ENCODE results near the gene OPA3. TPM values are rescaled to one million over a fixed set of nuclear protein-coding genes. Genes with fewer than 3 reads are reported as not detected.

The OPA3 gene
- total RNA-seq, 1 donor from 2014 or later = 3.7 TPM

DNA sequence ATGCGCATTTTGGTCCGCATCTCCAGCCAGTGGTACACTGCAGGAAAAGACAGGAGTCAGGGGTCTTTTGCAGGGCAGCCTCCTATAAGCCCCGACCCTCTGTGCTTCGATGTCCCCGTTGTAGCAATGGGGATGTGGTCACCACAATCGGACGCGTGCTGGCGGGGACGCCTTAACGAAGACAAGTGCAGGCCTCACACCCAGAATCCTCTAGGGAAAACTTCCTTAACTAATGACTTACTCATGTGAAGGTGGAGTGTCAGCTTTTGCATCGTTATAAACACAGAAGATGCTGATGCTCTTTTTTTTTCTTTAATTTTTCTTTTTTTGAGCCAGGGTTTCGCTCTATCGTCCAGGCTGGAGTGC lies 55.2 kb downstream of the OPA3 start:
- H3K9me3 ChIP-seq (ENCODE audit: low read depth) = no peaks in the 10 kb centered on the region
- TF ChIP-seq, protein P1, sequence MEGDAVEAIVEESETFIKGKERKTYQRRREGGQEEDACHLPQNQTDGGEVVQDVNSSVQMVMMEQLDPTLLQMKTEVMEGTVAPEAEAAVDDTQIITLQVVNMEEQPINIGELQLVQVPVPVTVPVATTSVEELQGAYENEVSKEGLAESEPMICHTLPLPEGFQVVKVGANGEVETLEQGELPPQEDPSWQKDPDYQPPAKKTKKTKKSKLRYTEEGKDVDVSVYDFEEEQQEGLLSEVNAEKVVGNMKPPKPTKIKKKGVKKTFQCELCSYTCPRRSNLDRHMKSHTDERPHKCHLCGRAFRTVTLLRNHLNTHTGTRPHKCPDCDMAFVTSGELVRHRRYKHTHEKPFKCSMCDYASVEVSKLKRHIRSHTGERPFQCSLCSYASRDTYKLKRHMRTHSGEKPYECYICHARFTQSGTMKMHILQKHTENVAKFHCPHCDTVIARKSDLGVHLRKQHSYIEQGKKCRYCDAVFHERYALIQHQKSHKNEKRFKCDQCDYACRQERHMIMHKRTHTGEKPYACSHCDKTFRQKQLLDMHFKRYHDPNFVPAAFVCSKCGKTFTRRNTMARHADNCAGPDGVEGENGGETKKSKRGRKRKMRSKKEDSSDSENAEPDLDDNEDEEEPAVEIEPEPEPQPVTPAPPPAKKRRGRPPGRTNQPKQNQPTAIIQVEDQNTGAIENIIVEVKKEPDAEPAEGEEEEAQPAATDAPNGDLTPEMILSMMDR (IDR thresholded peaks at IDR 0.05) = no peak
- no peak for TF ChIP-seq EZH2phosphoT487 (IDR thresholded peaks at IDR 0.05)
- no peak for TF ChIP-seq EZH2 (IDR thresholded peaks at IDR 0.05)
- H3K36me3 ChIP-seq = no peaks in the 10 kb centered on the region
- H3K4me1 ChIP-seq = peaks cover 7% of the 10 kb centered on the region
- DNase-seq (ENCODE audit: low spot score) = no peak
- Mint-ChIP-seq H3K36me3 (peaks cover 19% of the 10 kb centered on the region), H3K4me1 (peaks cover 14% of the 10 kb centered on the region), H3K4me3 (peak overlapping the region; percentile 67), H3K27me3 (ENCODE audit: insufficient read depth, low read depth) (peaks cover 11% of the 10 kb centered on the region), H3K27ac (no peak overlapping the region), H3K9me3 (peaks cover 15% of the 10 kb centered on the region)
- peak overlapping the region; percentile 83 for H3K4me2 ChIP-seq
- H3K79me2 ChIP-seq (ENCODE audit: low read depth) = no peaks in the 10 kb centered on the region
- no peak overlapping the region for H3K9ac ChIP-seq
- peaks cover 36% of the 10 kb centered on the region for H3F3A ChIP-seq (ENCODE audit: low read depth)
- no peaks in the 10 kb centered on the region for H4K20me1 ChIP-seq (ENCODE audit: low read depth)
- H3K27ac ChIP-seq = no peak overlapping the region
- H2AFZ ChIP-seq (replicated peaks) = peak overlapping the region; percentile 95
- peak overlapping the region; percentile 53 for H3K4me3 ChIP-seq
- H3K27me3 ChIP-seq = peaks cover 13% of the 10 kb centered on the region

DNA sequence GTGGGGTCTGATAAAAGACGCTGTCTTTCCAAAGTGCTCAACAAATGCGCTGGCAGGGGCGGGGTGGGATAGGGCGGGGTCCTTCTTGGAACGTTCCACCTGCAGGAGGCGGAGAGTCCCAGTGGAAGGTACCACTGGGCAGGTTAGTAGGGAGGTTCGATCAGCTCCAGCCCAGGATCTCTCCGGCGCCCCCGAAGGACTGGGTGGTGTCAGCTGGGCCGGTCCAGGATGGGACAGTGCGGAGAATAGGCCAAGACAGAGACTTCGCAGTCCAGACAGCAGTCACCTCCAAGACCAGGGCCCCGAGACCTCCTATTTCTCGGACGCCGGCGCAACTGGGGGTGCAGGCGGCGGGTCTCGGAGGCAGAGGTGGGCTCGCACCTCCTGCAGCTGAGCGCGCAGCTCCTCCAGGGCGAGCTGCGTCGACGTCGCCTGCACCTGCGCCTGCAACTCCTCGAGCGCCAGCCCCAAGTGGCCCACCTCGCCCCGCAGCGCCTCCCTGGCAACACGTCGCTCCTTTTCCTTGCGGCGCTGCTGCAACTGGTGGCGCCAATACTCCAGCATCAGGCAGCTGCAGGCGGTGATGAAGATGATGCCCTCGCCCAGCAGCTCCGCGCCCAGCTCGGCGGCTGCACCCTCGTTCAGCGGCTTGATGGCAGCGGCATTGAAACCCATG lies 55.7 kb downstream of the OPA3 start:
- Mint-ChIP-seq H3K27me3 (ENCODE audit: insufficient read depth, low read depth) (peaks cover 11% of the 10 kb centered on the region), H3K27ac (no peak overlapping the region), H3K9me3 (peaks cover 15% of the 10 kb centered on the region), H3K4me1 (peaks cover 14% of the 10 kb centered on the region), H3K4me3 (peak overlapping the region; percentile 72), H3K36me3 (peaks cover 19% of the 10 kb centered on the region)
- H3K27me3 ChIP-seq = peaks cover 13% of the 10 kb centered on the region
- H2AFZ ChIP-seq (replicated peaks) = peak overlapping the region; percentile 95
- no peaks in the 10 kb centered on the region for H3K9me3 ChIP-seq (ENCODE audit: low read depth)
- peaks cover 36% of the 10 kb centered on the region for H3F3A ChIP-seq (ENCODE audit: low read depth)
- H3K79me2 ChIP-seq (ENCODE audit: low read depth) = no peaks in the 10 kb centered on the region
- no peak overlapping the region for H3K27ac ChIP-seq
- DNase-seq (ENCODE audit: low spot score) = peak; percentile 91
- H3K4me3 ChIP-seq = peak overlapping the region; percentile 53
- no peaks in the 10 kb centered on the region for H4K20me1 ChIP-seq (ENCODE audit: low read depth)
- peak overlapping the region; percentile 83 for H3K4me2 ChIP-seq
- TF ChIP-seq EZH2 (IDR thresholded peaks at IDR 0.05) = no peak
- TF ChIP-seq, protein P1 (IDR thresholded peaks at IDR 0.05) = peak; percentile 11
- no peak for TF ChIP-seq EZH2phosphoT487 (IDR thresholded peaks at IDR 0.05)
- H3K9ac ChIP-seq = no peak overlapping the region
- H3K36me3 ChIP-seq = no peaks in the 10 kb centered on the region
- peaks cover 7% of the 10 kb centered on the region for H3K4me1 ChIP-seq

DNA sequence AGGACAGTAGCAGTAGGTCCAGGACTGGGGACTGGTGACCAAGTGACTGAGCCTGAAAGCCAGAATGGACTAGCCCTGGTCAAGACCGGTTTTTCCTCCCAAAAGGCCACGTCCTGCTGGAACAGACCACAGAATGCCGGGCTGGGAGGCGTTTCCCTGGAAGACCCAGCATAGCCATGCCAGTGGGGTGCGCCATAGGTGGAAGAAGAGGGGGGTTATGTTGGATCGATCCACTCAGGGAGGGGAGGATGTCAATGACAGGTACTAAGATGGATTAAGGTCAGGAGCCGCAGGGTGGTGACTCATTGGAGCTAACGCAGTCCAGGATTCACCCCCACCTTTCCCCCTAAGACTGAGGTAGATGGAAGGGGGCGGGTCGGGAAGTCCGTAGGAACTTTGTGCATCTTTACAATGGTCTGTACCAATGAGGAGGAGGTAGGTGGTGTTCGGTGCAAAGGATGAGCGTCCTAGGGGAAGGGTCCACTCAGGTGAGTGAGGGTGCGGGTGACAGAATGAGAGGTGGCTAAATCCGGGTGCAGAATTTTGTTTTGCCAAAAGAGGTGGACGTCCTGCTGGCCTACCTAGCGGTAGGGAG lies 56.4 kb downstream of the OPA3 start:
- no peaks in the 10 kb centered on the region for H3K9me3 ChIP-seq (ENCODE audit: low read depth)
- H3K4me2 ChIP-seq = peak overlapping the region; percentile 83
- TF ChIP-seq, protein P1 (IDR thresholded peaks at IDR 0.05) = no peak
- TF ChIP-seq EZH2 (IDR thresholded peaks at IDR 0.05) (no peak), EZH2phosphoT487 (IDR thresholded peaks at IDR 0.05) (no peak)
- H2AFZ ChIP-seq (replicated peaks) = peak overlapping the region; percentile 95
- H3F3A ChIP-seq (ENCODE audit: low read depth) = peaks cover 40% of the 10 kb centered on the region
- DNase-seq (ENCODE audit: low spot score) = peak; percentile 73
- H3K79me2 ChIP-seq (ENCODE audit: low read depth) = no peaks in the 10 kb centered on the region
- Mint-ChIP-seq H3K27ac (no peak overlapping the region), H3K36me3 (peaks cover 23% of the 10 kb centered on the region), H3K4me1 (peaks cover 14% of the 10 kb centered on the region), H3K27me3 (ENCODE audit: insufficient read depth, low read depth) (peaks cover 12% of the 10 kb centered on the region), H3K4me3 (peak overlapping the region; percentile 72), H3K9me3 (peaks cover 15% of the 10 kb centered on the region)
- H3K27me3 ChIP-seq = peaks cover 13% of the 10 kb centered on the region
- H4K20me1 ChIP-seq (ENCODE audit: low read depth) = peaks cover 3% of the 10 kb centered on the region
- H3K36me3 ChIP-seq = no peaks in the 10 kb centered on the region
- H3K4me1 ChIP-seq = peaks cover 7% of the 10 kb centered on the region
- H3K27ac ChIP-seq = no peak overlapping the region
- no peak overlapping the region for H3K9ac ChIP-seq
- H3K4me3 ChIP-seq = peak overlapping the region; percentile 53
